Activated naive CD8-positive, alpha-beta T cell (primary cell): ENCODE measurements around the gene NUP133.
A peak's percentile ranks its signal among the peaks of the same experiment; 100 is the strongest.
"Not testable (repeated sequence)": the region's sequence is repeated elsewhere in the genome, so short reads cannot be mapped to it uniquely, and the experiment has no call there.

ENCODE experiments used
- H3K27ac Mint-ChIP-seq: one replicate; pipeline ENCODE4 v1.8.0; 2021; ENCODE audit warnings: mixed read lengths
- H3K27me3 Mint-ChIP-seq: one replicate; pipeline ENCODE4 v1.8.0; 2021; ENCODE audit warnings: mixed read lengths
- H3K36me3 Mint-ChIP-seq: one replicate; pipeline ENCODE4 v1.8.0; 2021; ENCODE audit warnings: mixed read lengths
- H3K4me1 Mint-ChIP-seq: one replicate; pipeline ENCODE4 v1.8.0; 2021; ENCODE audit warnings: low read depth, mixed read lengths
- H3K4me3 Mint-ChIP-seq: one replicate; pipeline ENCODE4 v1.8.0; 2021; ENCODE audit warnings: mild to moderate bottlenecking, mixed read lengths
- H3K9me3 Mint-ChIP-seq: one replicate; pipeline ENCODE4 v1.8.0; 2021; ENCODE audit warnings: low read depth, mixed read lengths

NUP133 gene

GRCh38 chr1:229529639-229530038 lies 21.5 kb upstream of the NUP133 start:
- H3K4me3 Mint-ChIP-seq = no peak overlapping the region
- H3K9me3 Mint-ChIP-seq = no peaks in the 10 kb centered on the region
- H3K27me3 Mint-ChIP-seq = no peaks in the 10 kb centered on the region
- peaks cover 1% of the 10 kb centered on the region for H3K4me1 Mint-ChIP-seq
- H3K36me3 Mint-ChIP-seq = peaks cover 17% of the 10 kb centered on the region
- H3K27ac Mint-ChIP-seq = no peak overlapping the region

GRCh38 chr1:229526695-229527094 lies 18.6 kb upstream of the NUP133 start:
- H3K27ac Mint-ChIP-seq = no peak overlapping the region
- peaks cover 9% of the 10 kb centered on the region for H3K36me3 Mint-ChIP-seq
- no peaks in the 10 kb centered on the region for H3K27me3 Mint-ChIP-seq
- no peaks in the 10 kb centered on the region for H3K9me3 Mint-ChIP-seq
- no peak overlapping the region for H3K4me3 Mint-ChIP-seq
- peaks cover 1% of the 10 kb centered on the region for H3K4me1 Mint-ChIP-seq

- H3K4me3 Mint-ChIP-seq = no peak overlapping the region
- H3K27me3 Mint-ChIP-seq = no peaks in the 10 kb centered on the region
- H3K27ac Mint-ChIP-seq = no peak overlapping the region
- no peaks in the 10 kb centered on the region for H3K9me3 Mint-ChIP-seq
- peaks cover 9% of the 10 kb centered on the region for H3K36me3 Mint-ChIP-seq
- peaks cover 1% of the 10 kb centered on the region for H3K4me1 Mint-ChIP-seq
These were observed 14.9 kb upstream of the NUP133 start for GRCh38 chr1:229523052-229523451.

- Mint-ChIP-seq H3K9me3 (no peaks in the 10 kb centered on the region), H3K27me3 (no peaks in the 10 kb centered on the region), H3K36me3 (peaks cover 2% of the 10 kb centered on the region), H3K4me3 (no peak overlapping the region), H3K4me1 (peaks cover 9% of the 10 kb centered on the region), H3K27ac (peak overlapping the region; percentile 54)
These were observed 6.6 kb upstream of the NUP133 start for GRCh38 chr1:229514578-229515275.

- H3K4me1 Mint-ChIP-seq = peaks cover 32% of the 10 kb centered on the region
These were observed 3.5 kb upstream of the NUP133 start for GRCh38 chr1:229511625-229512024.

GRCh38 chr1:229511201-229511600 lies 3.1 kb upstream of the NUP133 start:
- H3K9me3 Mint-ChIP-seq, H3K4me3 Mint-ChIP-seq, H3K27me3 Mint-ChIP-seq, H3K27ac Mint-ChIP-seq, H3K36me3 Mint-ChIP-seq: not testable (repeated sequence)
- H3K4me1 Mint-ChIP-seq = peaks cover 35% of the 10 kb centered on the region

More at GRCh38 chr1:229511625-229512024, 3.5 kb upstream of the NUP133 start:
- not testable (repeated sequence) for H3K36me3 Mint-ChIP-seq, H3K4me3 Mint-ChIP-seq, H3K27ac Mint-ChIP-seq, H3K9me3 Mint-ChIP-seq, H3K27me3 Mint-ChIP-seq

- Mint-ChIP-seq H3K9me3 (no peaks in the 10 kb centered on the region), H3K27me3 (no peaks in the 10 kb centered on the region), H3K27ac (peak overlapping the region; percentile 99), H3K36me3 (no peaks in the 10 kb centered on the region), H3K4me1 (peaks cover 38% of the 10 kb centered on the region), H3K4me3 (peak overlapping the region; percentile 92)
These were observed 1.4 kb upstream of the NUP133 start for GRCh38 chr1:229509576-229509975.

- Mint-ChIP-seq H3K9me3 (no peaks in the 10 kb centered on the region), H3K4me1 (peaks cover 40% of the 10 kb centered on the region), H3K4me3 (peak overlapping the region; percentile 92), H3K27me3 (no peaks in the 10 kb centered on the region), H3K27ac (peak overlapping the region; percentile 99), H3K36me3 (no peaks in the 10 kb centered on the region)
These were observed 739 bp upstream of the NUP133 start for GRCh38 chr1:229508823-229509337.

GRCh38 chr1:229507502-229507901 lies 639 bp downstream of the NUP133 start:
- Mint-ChIP-seq H3K4me3 (peak overlapping the region; percentile 92), H3K27ac (peak overlapping the region; percentile 99), H3K4me1 (peaks cover 43% of the 10 kb centered on the region), H3K36me3 (no peaks in the 10 kb centered on the region), H3K27me3 (no peaks in the 10 kb centered on the region), H3K9me3 (no peaks in the 10 kb centered on the region)

- Mint-ChIP-seq H3K4me3 (peak overlapping the region; percentile 92), H3K4me1 (peaks cover 43% of the 10 kb centered on the region), H3K27me3 (no peaks in the 10 kb centered on the region), H3K36me3 (no peaks in the 10 kb centered on the region), H3K27ac (peak overlapping the region; percentile 28), H3K9me3 (no peaks in the 10 kb centered on the region)
These were observed 1.5 kb downstream of the NUP133 start for GRCh38 chr1:229506633-229507032.

- no peak overlapping the region for H3K27ac Mint-ChIP-seq
- peaks cover 6% of the 10 kb centered on the region for H3K36me3 Mint-ChIP-seq
- H3K4me1 Mint-ChIP-seq = no peaks in the 10 kb centered on the region
- no peaks in the 10 kb centered on the region for H3K27me3 Mint-ChIP-seq
- no peaks in the 10 kb centered on the region for H3K9me3 Mint-ChIP-seq
- H3K4me3 Mint-ChIP-seq = no peak overlapping the region
These were observed 12.4 kb downstream of the NUP133 start for GRCh38 chr1:229495782-229496181.

GRCh38 chr1:229487181-229487580 lies 21.0 kb downstream of the NUP133 start:
- H3K27me3 Mint-ChIP-seq = no peaks in the 10 kb centered on the region
- no peak overlapping the region for H3K4me3 Mint-ChIP-seq
- peaks cover 14% of the 10 kb centered on the region for H3K36me3 Mint-ChIP-seq
- H3K9me3 Mint-ChIP-seq = no peaks in the 10 kb centered on the region
- H3K4me1 Mint-ChIP-seq = peaks cover 1% of the 10 kb centered on the region
- no peak overlapping the region for H3K27ac Mint-ChIP-seq

GRCh38 chr1:229485318-229485717 lies 22.8 kb downstream of the NUP133 start:
- Mint-ChIP-seq H3K4me3 (no peak overlapping the region), H3K9me3 (no peaks in the 10 kb centered on the region), H3K27ac (no peak overlapping the region), H3K27me3 (no peaks in the 10 kb centered on the region), H3K36me3 (peaks cover 12% of the 10 kb centered on the region), H3K4me1 (peaks cover 3% of the 10 kb centered on the region)

- Mint-ChIP-seq H3K27ac (no peak overlapping the region), H3K36me3 (peaks cover 11% of the 10 kb centered on the region), H3K4me3 (no peak overlapping the region), H3K4me1 (peaks cover 3% of the 10 kb centered on the region), H3K27me3 (no peaks in the 10 kb centered on the region), H3K9me3 (no peaks in the 10 kb centered on the region)
These were observed 25.6 kb downstream of the NUP133 start for GRCh38 chr1:229482511-229482910.

- Mint-ChIP-seq H3K27me3 (no peaks in the 10 kb centered on the region), H3K4me1 (peaks cover 3% of the 10 kb centered on the region), H3K27ac (no peak overlapping the region)
These were observed 27.6 kb downstream of the NUP133 start for GRCh38 chr1:229480495-229480894.

More at GRCh38 chr1:229480495-229480894, 27.6 kb downstream of the NUP133 start:
- H3K4me3 Mint-ChIP-seq = no peak overlapping the region
- peaks cover 9% of the 10 kb centered on the region for H3K36me3 Mint-ChIP-seq
- H3K9me3 Mint-ChIP-seq = no peaks in the 10 kb centered on the region
